GM19463 (cell line): ENCODE results near the gene ZNF566.
"Not testable (repeated sequence)": the region's sequence is repeated elsewhere in the genome, so short reads cannot be mapped to it uniquely, and the experiment has no call there.

ENCODE experiments used
- ATAC-seq: cut with Tn5 transposase; IDR thresholded peaks from one replicate; pipeline ENCODE4 v1.9.1; 2021; ENCODE audit warnings: mild to moderate bottlenecking, moderate library complexity; ENCODE audit not compliant: unreplicated experiment

ZNF566 gene

DNA sequence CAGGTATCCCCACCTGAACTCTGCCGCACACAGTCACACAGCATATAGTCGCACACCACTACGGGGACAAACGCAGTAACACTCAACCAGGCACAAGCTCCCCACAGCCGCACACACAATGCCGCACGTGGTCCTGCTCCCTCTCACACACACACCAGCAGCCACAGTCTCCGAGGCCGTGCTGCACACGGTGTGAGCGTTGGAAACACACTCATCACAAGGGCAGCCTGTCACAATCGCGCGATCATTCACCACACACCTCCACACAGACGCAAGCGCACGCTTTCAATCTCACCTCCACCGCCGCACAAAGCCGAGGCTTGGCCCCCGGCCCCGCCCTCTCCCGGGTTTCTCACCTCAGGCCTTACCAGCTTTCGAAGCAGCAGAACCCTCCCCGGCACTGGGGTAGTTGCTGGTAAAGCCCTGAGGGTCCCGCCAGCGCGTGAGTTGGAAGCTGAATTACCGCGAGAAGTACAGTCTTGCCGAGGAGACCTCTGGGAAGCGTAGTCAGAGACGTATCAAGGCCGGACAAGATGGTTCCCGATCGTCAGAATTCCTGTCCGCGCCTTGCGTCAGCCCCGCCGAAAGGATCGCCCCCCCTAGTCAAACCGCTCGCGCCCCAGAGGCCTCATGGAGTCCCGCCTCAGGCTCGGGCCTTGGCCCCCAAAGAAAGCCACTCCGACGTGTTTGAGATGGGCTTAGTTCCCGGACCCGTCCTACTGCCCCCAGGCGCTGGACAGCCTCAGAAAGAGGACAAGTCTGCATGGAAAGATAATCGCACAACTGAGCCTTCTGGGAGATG is at the start of gene ZNF566:
ZNF566 (minus strand) TSS at position 444 of the 802 bp plus-strand sequence. CDS start 13,004 bp downstream, outside the sequence.
- ATAC-seq = peak; percentile 85

DNA sequence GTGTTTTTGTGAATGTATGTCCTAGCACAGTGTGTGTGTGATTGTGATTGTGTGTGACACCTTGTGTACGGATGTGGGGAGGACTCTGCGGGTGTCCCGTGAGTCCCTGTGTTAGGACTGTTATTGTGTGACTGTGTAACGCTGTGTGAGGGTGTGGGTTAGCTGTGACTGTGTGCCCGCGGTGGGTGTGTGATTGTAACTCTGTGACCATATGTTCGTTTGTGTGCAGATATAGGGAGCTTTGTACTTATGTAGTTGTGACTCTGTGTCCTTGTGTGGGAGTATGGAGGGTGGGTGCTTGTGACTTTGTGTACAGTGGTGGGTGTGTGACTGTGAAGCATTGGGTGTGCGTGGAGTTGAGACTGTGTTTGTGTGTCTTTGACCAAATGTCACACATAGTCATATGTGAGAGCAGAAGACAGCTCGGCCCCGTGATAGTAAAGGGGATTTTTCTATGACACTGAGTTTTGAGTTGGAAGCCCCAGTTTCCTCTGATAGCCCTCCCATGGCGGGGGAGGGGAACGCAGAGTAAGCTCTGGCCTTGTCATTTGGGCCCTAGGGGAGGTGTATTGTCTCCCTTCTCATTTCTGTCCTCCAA is 39.7 kb upstream of the ZNF566 start:
- peak; percentile 9 for ATAC-seq

DNA sequence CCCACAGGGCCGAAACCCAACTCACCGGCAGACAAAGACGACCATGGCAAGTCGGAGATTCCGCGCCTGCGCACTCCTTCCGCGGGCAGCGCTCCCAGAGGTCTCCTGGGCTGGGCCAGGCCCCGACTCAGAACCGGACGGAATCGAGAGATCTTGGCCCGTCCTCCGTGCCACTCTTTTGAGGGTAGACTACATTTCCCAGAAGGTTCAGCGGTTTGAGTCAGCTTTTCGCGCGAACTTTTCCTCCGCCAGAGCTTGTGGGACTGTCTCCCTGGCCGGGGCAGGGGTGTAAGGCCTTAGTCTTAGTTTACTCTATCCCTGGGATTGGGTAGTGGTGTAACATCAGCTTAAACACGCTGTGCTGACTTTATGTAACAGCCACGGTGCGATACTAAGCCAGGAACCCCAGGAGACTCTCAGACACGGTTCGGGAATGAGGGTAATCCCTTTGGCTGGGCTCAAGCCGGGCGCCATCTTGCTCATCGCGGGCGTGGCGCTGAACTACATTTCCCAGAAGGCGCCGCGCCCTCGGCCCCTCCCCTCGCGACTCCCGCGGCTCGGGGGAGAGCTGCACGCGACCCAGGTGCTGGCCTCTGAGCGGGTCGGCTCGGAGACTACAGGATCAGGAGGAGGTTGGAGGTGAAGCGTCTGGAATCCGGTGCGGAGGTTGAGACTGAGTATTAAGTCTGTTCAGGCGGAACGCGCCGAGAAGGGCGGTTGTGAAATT is 39.0 kb upstream of the ZNF566 start, which contains the start of gene ZNF260:
ZNF260 (minus strand) TSS at position 78 of the 727 bp plus-strand sequence. CDS start 13,033 bp downstream, outside the sequence.
- ATAC-seq = peak; percentile 82

DNA sequence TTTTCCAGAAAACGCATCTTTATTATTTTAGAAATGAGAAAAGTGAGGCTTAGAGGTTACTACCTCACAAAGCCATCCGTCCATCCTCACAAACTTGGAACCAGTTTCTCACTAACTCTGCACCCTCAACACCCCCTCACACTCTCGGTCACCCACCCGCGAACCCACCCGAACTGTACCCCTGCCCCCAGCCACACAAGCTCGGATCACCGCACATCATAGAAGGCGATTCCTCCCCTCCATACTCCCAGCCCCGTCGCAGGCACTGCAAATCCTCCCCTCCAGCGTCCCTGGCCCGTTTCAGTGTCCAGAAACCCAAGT is 38.5 kb upstream of the ZNF566 start:
- ATAC-seq = no peak

DNA sequence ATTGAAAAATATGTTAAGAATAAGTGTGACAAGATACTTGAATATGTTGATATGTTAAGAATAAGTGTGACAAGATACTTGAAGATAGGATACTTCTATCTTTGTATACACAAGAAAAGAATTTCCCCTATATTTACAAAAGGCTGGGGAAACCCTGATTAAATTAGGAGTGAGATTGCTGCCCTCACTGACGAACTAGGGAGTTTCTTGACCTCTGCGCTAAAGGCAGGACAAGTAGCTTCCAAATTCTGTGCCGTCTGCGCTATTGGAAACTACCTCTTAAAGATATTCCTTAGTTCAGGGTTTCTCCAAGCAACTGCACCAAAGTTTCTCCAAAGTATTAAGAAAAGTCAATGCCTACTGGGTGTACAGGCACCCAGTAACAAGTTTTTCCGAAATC is 38.0 kb upstream of the ZNF566 start:
- no peak for ATAC-seq

DNA sequence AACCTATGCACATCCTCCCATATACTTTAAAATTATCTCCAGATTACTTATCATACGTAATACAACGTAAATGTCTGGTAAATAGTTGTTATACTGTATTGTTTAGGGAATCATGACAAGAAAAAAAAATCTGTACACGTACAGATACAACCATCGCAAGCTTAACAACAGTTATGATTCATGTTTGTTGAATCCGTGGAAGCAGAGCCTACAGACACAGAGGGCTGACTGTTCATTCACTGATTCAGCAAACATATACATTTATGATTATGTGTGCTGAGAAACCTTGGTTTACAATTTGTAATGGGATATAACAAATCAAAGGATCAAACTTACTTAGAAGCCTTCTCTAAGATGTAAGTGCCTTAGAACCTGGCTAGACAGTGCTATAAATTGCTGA is 37.2 kb upstream of the ZNF566 start:
- ATAC-seq = no peak

DNA sequence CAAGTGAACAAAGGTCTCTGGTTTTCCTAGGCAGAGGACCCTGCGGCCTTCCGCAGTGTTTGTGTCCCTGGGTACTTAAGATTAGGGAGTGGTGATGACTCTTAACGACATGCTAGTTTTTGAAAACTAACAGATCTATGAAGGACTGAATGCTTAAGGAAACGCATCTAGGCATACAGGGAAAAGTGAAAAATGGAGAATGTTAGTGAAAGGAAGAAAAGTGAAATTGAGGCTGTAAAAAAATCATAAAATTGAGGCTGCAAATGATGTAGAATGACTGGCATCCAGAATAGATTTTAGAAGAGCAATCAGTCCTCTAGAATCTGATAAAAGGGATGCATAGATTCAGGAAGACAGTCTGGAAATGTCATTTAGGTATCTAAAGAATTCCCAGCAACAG is 35.3 kb upstream of the ZNF566 start:
- no peak for ATAC-seq

DNA sequence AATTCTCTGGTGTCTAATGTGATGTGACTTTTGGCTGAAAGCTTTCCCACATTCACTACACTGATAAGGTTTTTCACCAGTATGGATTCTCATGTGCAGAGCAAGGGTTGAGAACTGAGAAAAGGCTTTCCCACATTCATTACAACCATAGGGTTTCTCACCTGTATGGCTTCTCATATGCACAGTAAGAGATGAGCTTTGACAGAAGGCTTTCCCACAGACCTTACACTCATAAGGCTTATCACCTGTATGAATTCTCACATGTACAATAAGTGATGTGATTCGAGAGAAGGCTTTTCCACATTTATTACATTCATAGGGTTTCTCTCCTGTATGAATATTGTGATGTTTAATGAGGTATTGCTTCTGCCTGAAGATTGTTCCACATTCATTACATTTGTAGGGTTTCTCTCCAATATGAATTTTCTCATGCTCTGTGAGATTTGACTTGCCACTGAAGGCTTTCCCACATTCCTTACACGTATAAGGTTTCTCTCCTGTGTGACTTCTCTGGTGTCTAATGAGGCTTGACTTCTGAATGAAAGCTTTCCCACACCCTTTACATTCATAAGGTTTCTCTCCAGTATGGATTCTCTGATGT is 24.8 kb upstream of the ZNF566 start:
- no peak for ATAC-seq

DNA sequence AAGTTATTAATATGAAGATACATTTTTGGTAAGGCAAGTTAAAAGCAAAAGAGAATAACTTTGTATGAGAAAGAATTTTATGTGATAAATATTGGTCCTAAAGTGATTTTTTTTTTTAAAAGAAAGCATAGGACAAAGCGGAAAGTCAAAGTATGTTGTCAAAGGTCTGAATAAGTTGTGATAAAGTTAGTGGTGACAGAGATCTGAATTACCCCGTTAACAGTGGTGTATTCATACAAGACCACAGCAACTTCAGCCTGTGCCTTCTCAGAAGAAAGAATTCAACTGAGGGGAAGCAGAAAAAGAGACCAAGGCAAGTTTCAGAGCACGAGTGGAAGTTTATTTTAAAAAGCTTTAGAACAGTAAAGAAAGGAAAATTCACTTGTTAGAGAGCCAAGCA is 19.0 kb upstream of the ZNF566 start:
- ATAC-seq = no peak

DNA sequence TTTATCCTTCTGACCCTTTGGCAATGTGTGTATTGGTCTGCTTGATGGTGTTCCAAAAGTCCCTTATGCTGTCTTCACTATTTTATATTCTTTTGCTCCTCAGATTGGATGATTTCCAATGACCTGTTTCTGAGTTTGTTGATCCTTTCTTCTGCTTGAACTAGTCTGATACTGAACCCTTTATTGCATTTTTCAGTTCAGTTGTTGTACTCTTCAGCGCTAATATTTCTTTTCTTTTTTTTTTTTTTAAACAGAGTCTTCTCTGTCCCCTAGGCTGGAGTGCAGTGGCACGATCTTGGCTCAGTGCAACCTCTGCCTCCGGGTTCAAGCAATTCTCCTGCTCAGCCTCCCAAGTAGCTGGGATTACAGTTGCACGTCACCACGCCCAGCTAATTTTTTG is 12.6 kb upstream of the ZNF566 start:
- no peak for ATAC-seq

DNA sequence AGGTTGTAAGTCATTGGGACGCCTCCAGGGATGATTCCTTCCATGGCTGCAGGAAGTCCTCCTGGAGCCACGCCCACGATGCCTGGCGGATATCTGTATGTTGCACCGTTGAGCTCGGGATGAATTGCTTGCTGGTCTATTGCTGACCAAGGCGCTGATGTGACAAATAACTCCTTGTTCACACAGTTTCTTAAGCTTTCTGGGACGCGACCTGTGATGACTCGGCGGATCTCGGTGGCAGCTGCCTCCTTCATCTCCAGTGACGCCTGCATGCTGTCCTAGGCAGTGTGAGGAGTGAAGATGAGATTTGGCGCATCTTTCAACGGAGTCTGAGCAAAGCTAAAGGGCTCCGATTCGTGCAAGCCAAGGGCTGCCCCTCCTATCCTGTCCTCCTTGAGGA is 7.6 kb upstream of the ZNF566 start:
- ATAC-seq = no peak

DNA sequence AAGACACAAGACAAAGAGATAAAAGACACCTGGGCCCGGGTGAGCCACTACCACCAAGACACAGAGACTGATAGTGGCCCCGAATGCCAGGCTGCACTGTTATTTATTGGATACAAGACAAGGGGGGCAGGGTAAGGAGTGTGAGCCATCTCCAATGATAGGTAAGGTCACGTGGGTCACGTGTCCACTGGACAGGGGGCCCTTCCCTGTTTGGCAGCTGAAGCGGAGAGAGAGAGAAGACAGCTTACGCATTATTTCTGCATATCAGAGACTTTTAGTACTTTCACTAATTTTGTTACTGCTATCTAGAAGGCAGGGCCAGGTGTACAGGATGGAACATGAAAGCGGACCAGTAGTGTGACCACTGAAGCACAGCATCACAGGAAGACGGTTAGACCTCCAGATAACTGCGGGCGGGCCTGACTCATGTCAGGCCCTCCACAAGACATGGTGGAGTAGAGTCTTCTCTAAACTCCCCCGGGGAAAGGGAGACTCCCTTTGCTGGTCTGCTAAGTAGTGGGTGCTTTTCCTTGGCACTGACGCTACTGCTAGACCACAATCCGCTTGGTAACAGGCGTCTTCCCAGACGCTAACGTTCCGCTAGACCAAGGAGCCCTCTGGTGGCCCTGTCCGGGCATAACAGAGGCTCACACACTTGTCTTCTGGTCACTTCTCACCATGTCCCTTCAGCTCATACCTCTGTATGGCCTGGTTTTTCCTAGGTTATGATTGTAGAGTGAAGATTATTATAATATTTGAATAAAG is 3.5 kb upstream of the ZNF566 start:
- not testable (repeated sequence) for ATAC-seq

DNA sequence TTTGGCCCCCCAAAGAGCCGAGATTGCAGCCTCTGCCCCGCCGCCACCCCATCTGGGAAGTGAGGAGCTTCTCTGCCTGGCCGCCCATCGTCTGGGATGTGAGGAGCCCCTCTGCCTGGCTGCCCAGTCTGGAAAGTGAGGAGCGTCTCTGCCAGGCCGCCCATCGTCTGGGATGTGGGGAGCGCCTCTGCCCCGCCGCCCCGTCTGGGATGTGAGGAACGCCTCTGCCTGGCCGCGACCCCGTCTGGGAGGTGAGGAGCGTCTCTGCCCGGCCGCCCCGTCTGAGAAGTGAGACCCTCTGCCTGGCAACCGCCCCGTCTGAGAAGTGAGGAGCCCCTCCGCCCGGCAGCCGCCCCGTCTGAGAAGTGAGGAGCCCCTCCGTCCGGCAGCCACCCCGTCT is 1.5 kb upstream of the ZNF566 start:
- ATAC-seq = not testable (repeated sequence)

DNA sequence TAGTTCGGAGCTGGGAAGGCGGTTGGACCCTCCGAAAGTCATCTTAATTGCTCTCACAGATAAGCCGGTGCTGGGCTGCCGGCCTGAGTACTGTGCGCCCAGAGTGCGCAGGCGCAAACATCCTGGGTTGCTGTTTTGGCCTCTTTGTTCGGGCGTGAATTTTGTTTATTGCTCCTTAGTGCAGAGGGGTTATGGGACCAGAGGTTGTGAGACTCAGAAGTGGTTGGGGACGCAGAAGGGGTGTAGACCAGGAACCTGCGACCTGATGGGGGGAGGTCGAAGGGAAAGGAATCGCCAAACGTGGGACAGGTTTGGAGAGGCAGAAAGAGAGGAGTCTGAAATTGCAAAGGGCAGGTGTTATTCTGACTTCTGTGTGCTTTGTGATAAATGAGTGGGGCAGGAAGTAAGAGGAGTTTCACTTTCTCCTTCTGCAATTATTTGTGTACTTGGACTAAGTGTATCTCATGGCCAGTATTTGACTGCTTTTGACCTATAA is 607 bp upstream of the ZNF566 start:
- peak; percentile 56 for ATAC-seq

DNA sequence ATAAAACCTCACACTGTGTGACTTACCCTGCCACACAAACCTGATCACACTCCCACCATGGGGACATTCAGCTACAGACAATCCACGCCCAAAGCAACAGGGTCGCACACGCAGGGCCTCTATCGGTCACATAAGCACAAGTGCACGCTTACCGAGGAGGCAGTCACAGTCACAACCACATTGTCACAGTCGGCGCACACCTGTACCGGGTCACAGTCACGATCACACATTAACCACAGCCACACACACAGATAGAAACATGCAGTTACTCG is 579 bp downstream of the ZNF566 start:
- peak; percentile 11 for ATAC-seq

DNA sequence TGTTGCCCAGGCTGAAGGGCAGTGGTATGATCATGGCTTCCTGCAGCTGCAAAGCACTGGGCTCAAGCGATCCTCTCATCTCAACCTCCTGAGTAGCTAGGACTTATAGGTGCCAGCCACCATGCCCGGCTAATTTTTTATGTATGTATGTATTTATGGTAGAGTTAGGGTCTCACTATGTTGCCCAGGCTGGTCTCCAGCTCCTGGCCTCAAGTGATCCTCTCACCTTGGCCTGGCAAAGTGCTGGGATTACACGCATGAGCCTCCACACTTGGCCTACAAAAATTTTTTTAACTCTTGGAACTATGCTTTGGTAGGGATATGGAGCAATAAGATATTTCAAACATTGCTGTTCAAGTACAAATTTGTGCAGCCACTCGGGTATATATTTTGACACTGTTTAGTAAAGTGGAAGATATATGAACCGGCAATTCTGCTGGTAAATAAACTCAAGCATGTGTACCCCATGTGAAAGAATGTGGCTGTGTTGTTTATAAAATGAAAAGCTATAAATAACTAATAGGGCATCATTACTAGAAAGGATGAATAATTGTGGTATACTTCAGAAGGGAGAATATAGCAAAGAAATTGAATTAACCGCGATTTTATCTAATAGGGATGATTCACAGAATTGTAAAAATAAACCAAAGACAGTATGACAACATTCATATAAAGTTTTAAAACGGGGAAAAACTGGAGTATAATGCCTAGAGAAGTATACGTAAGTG is 1.1 kb downstream of the ZNF566 start:
- no peak for ATAC-seq

DNA sequence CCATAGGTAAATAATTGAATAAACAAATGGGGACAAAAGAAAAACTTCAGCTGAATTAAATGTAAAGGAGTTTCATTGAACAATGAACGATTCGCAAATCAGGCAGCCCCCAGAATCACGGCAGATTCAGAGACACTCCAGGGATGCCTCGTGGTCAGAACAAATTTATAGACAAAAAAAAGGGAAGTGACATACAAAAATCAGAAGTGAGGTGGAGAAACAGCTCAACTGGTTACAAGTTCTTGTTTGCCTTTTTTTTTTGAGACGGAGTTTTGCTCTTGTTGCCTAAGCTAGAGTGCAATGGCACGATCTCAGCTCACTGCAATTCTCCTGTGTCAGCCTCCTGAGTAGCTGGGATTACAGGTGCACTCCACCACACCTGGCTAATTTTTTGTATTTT is 5.7 kb downstream of the ZNF566 start:
- ATAC-seq = no peak

DNA sequence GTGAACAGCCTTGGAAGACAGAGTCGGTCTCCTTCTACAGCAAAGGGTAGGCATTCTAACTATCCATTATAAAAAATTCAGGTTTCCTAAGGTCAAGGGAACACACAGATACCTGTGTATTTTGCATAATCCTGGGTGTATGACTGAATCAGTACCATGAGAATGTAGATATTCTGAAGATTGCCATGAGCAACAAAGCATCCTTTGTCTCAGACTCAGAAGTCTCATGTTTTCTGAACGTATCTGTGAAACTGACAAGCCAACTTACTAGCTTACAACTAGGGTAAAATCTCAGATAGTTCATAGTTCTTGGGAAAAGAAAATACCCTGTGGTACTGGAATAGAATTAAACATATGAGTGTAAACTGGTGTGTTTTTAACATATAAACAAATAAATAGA is 6.5 kb downstream of the ZNF566 start:
- ATAC-seq = no peak

DNA sequence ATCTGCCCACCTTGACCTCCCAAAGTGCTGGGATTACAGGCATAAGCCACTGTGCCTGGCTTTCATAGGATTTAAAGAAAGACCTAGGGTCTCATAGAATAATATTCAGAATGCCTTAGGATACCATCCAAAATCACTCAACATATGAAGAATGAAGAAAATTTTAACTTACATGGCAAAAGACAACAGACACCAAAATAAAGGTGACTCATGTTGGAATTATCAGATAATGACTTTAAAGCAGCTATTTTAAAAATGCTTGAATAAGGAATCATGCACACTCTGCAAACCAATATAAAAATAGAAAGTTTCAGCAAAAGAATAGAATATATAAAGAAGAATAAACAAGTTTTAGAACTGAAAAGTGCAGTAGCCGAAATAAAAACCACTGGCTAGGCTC is 29.3 kb downstream of the ZNF566 start:
- ATAC-seq = no peak

DNA sequence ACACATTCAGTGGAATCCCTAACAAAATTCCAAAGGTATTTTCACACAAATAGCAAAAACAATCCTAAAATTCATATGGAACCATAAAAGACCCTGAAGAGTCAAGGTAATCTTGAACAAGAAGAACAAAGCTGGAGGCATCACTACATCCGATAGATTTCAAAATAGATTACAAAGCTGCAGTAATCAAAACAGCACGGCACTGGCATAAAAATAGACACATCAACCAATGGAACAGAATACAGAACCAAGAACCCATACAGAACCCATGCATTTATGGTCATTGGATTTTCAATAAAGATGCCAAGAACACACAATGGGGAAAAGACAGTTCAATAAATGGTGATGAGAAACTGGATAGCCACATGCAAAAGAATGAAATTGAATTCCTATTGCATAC is 32.5 kb downstream of the ZNF566 start:
- ATAC-seq = no peak
